ENCODE measurements around the gene NDUFAF3. TPM values are rescaled to one million over a fixed set of nuclear protein-coding genes. Genes with fewer than 3 reads are reported as not detected.

Gene NDUFAF3
- total and polyA plus RNA-seq, 2 experiments from 2014 or later = 49.9 to 118 TPM

DNA sequence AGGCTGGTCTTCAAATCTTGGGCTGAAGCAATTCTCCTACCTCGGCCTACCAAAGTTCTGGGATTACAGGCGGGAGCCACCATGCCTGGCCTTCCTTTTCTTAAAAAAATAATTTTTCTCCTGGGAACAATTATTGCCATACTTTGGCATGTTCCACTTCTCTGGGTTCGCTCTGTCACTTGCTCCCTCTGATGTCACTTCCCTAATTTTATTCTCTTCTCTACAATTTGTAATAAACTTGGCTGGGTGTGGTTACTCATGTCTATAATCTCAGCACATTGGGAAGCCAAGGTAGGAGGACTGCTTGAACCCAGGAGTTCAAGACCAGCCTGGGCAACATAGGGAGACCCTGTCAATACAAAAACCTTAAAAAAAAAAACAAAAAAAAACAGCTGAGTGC lies 13.4 kb downstream of the NDUFAF3 start:
- Histone ChIP-seq H3K4me2 (no peak overlapping the region), H4K20me1 (replicated peaks; ENCODE audit: insufficient read depth) (peaks cover 8% of the 10 kb centered on the region), H2AFZ (no peak overlapping the region), H3F3A (replicated peaks; ENCODE audit: low read depth) (peaks cover 41% of the 10 kb centered on the region), H3K79me2 (replicated peaks; ENCODE audit: insufficient read depth) (no peaks in the 10 kb centered on the region; the same call in 1 of the 2 replicates), H3K4me3 (no peak overlapping the region), H3K27ac (ENCODE audit: low read depth) (no peak overlapping the region), H3K27me3 (ENCODE audit: insufficient read depth) (no peaks in the 10 kb centered on the region), H3K36me3 (ENCODE audit: insufficient read depth) (peaks cover 39% of the 10 kb centered on the region), H3K4me1 (ENCODE audit: insufficient read depth) (no peaks in the 10 kb centered on the region), H3K9me2 (ENCODE audit: insufficient read depth) (no peaks in the 10 kb centered on the region)
- Mint-ChIP-seq H3K4me1 (no peaks in the 10 kb centered on the region), H3K9me3 (no peaks in the 10 kb centered on the region), H3K27me3 (ENCODE audit: insufficient read depth, low read depth, poor library complexity) (peaks cover 4% of the 10 kb centered on the region), H3K27ac (no peak overlapping the region), H3K36me3 (ENCODE audit: low read depth) (peaks cover 58% of the 10 kb centered on the region), H3K4me3 (no peak overlapping the region)
- no peak for TF ChIP-seq STAT1 (IDR thresholded peaks at IDR 0.05; ENCODE audit: unreplicated experiment)
- TF ChIP-seq JUNB (IDR thresholded peaks at IDR 0.05; ENCODE audit: unreplicated experiment) = no peak
- TF ChIP-seq EZH2 (IDR thresholded peaks at IDR 0.05; ENCODE audit: low read depth, unreplicated experiment) = no peak
- no peak for TF ChIP-seq POLR2AphosphoS5 (IDR thresholded peaks at IDR 0.05; ENCODE audit: low read depth)
- TF ChIP-seq NANOG (IDR thresholded peaks at IDR 0.05; ENCODE audit: borderline replicate concordance) = no peak
- TF ChIP-seq, protein P1, sequence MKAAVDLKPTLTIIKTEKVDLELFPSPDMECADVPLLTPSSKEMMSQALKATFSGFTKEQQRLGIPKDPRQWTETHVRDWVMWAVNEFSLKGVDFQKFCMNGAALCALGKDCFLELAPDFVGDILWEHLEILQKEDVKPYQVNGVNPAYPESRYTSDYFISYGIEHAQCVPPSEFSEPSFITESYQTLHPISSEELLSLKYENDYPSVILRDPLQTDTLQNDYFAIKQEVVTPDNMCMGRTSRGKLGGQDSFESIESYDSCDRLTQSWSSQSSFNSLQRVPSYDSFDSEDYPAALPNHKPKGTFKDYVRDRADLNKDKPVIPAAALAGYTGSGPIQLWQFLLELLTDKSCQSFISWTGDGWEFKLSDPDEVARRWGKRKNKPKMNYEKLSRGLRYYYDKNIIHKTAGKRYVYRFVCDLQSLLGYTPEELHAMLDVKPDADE (IDR thresholded peaks at IDR 0.05) = no peak
- TF ChIP-seq, protein P2, sequence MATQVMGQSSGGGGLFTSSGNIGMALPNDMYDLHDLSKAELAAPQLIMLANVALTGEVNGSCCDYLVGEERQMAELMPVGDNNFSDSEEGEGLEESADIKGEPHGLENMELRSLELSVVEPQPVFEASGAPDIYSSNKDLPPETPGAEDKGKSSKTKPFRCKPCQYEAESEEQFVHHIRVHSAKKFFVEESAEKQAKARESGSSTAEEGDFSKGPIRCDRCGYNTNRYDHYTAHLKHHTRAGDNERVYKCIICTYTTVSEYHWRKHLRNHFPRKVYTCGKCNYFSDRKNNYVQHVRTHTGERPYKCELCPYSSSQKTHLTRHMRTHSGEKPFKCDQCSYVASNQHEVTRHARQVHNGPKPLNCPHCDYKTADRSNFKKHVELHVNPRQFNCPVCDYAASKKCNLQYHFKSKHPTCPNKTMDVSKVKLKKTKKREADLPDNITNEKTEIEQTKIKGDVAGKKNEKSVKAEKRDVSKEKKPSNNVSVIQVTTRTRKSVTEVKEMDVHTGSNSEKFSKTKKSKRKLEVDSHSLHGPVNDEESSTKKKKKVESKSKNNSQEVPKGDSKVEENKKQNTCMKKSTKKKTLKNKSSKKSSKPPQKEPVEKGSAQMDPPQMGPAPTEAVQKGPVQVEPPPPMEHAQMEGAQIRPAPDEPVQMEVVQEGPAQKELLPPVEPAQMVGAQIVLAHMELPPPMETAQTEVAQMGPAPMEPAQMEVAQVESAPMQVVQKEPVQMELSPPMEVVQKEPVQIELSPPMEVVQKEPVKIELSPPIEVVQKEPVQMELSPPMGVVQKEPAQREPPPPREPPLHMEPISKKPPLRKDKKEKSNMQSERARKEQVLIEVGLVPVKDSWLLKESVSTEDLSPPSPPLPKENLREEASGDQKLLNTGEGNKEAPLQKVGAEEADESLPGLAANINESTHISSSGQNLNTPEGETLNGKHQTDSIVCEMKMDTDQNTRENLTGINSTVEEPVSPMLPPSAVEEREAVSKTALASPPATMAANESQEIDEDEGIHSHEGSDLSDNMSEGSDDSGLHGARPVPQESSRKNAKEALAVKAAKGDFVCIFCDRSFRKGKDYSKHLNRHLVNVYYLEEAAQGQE (IDR thresholded peaks at IDR 0.05; ENCODE audit: unreplicated experiment) = no peak
- TF ChIP-seq CREB1 (CRISPR knock-in tag; IDR thresholded peaks at IDR 0.05; ENCODE audit: low read depth) = no peak
- TF ChIP-seq ZNF114 (CRISPR knock-in tag; IDR thresholded peaks at IDR 0.05) = no peak
- TF ChIP-seq, protein P3, sequence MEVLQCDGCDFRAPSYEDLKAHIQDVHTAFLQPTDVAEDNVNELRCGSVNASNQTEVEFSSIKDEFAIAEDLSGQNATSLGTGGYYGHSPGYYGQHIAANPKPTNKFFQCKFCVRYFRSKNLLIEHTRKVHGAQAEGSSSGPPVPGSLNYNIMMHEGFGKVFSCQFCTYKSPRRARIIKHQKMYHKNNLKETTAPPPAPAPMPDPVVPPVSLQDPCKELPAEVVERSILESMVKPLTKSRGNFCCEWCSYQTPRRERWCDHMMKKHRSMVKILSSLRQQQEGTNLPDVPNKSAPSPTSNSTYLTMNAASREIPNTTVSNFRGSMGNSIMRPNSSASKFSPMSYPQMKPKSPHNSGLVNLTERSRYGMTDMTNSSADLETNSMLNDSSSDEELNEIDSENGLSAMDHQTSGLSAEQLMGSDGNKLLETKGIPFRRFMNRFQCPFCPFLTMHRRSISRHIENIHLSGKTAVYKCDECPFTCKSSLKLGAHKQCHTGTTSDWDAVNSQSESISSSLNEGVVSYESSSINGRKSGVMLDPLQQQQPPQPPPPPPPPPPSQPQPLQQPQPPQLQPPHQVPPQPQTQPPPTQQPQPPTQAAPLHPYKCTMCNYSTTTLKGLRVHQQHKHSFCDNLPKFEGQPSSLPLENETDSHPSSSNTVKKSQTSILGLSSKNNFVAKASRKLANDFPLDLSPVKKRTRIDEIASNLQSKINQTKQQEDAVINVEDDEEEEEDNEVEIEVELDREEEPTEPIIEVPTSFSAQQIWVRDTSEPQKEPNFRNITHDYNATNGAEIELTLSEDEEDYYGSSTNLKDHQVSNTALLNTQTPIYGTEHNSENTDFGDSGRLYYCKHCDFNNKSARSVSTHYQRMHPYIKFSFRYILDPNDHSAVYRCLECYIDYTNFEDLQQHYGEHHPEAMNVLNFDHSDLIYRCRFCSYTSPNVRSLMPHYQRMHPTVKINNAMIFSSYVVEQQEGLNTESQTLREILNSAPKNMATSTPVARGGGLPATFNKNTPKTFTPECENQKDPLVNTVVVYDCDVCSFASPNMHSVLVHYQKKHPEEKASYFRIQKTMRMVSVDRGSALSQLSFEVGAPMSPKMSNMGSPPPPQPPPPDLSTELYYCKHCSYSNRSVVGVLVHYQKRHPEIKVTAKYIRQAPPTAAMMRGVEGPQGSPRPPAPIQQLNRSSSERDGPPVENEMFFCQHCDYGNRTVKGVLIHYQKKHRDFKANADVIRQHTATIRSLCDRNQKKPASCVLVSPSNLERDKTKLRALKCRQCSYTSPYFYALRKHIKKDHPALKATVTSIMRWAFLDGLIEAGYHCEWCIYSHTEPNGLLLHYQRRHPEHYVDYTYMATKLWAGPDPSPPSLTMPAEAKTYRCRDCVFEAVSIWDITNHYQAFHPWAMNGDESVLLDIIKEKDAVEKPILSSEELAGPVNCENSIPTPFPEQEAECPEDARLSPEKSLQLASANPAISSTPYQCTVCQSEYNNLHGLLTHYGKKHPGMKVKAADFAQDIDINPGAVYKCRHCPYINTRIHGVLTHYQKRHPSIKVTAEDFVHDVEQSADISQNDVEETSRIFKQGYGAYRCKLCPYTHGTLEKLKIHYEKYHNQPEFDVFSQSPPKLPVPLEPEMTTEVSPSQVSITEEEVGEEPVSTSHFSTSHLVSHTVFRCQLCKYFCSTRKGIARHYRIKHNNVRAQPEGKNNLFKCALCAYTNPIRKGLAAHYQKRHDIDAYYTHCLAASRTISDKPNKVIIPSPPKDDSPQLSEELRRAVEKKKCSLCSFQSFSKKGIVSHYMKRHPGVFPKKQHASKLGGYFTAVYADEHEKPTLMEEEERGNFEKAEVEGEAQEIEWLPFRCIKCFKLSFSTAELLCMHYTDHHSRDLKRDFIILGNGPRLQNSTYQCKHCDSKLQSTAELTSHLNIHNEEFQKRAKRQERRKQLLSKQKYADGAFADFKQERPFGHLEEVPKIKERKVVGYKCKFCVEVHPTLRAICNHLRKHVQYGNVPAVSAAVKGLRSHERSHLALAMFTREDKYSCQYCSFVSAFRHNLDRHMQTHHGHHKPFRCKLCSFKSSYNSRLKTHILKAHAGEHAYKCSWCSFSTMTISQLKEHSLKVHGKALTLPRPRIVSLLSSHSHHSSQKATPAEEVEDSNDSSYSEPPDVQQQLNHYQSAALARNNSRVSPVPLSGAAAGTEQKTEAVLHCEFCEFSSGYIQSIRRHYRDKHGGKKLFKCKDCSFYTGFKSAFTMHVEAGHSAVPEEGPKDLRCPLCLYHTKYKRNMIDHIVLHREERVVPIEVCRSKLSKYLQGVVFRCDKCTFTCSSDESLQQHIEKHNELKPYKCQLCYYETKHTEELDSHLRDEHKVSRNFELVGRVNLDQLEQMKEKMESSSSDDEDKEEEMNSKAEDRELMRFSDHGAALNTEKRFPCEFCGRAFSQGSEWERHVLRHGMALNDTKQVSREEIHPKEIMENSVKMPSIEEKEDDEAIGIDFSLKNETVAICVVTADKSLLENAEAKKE (CRISPR knock-in tag; IDR thresholded peaks at IDR 0.05) = no peak
- TF ChIP-seq, protein P4, sequence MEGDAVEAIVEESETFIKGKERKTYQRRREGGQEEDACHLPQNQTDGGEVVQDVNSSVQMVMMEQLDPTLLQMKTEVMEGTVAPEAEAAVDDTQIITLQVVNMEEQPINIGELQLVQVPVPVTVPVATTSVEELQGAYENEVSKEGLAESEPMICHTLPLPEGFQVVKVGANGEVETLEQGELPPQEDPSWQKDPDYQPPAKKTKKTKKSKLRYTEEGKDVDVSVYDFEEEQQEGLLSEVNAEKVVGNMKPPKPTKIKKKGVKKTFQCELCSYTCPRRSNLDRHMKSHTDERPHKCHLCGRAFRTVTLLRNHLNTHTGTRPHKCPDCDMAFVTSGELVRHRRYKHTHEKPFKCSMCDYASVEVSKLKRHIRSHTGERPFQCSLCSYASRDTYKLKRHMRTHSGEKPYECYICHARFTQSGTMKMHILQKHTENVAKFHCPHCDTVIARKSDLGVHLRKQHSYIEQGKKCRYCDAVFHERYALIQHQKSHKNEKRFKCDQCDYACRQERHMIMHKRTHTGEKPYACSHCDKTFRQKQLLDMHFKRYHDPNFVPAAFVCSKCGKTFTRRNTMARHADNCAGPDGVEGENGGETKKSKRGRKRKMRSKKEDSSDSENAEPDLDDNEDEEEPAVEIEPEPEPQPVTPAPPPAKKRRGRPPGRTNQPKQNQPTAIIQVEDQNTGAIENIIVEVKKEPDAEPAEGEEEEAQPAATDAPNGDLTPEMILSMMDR (conservative IDR thresholded peaks at IDR 0.05; ENCODE audit: low read depth in 2 of 2) = no peak
- no peak for TF ChIP-seq EZH2phosphoT487 (IDR thresholded peaks at IDR 0.05; ENCODE audit: unreplicated experiment)
- no peak for TF ChIP-seq ZNF331 (CRISPR knock-in tag; IDR thresholded peaks at IDR 0.05; ENCODE audit: low read depth)
- no peak for ATAC-seq
- DNase-seq (ENCODE audit: low spot score) = no peak
